Keratinocyte (primary cell): ENCODE results near the gene HTRA1. TPM values are rescaled to one million over a fixed set of nuclear protein-coding genes. Genes with fewer than 3 reads are reported as not detected.
A peak's percentile ranks its signal among the peaks of the same experiment; 100 is the strongest.

ENCODE experiments used
- DNase-seq: peaks from one replicate; pipeline ENCODE4 v3.0.0-alpha.2; 2011; ENCODE audit warnings: low read depth, missing footprints, low spot score
- FAIRE-seq: peaks from 2 replicates; lab custom pipeline; 2011; peaks lifted over from hg19 to GRCh38; lab: Jason Lieb, UNC
- H2AFZ ChIP-seq: 2 replicates; pipeline ENCODE4 v1.6.0; 2012; ENCODE audit warnings: low read length, control low read depth, inconsistent platforms; ENCODE audit not compliant: control insufficient read depth
- H3K27ac ChIP-seq: 2 replicates; pipeline ENCODE4 v1.5.1; 2011; ENCODE audit warnings: low read length; ENCODE audit not compliant: control insufficient read depth, insufficient read depth
- H3K27me3 ChIP-seq: 3 replicates; pipeline ENCODE4 v1.6.0; 2011; ENCODE audit warnings: low read length; ENCODE audit not compliant: control insufficient read depth, insufficient read depth; ENCODE audit errors: extremely low read depth
- H3K36me3 ChIP-seq, 2 experiments: 2 replicates in 1 of 2; 3 replicates in 1 of 2; pipeline ENCODE4 v1.5.1; 2011; ENCODE audit warnings: low read length in 2 of 2, mild to moderate bottlenecking in 1 of 2; ENCODE audit not compliant: control insufficient read depth in 2 of 2, insufficient read depth in 2 of 2; ENCODE audit errors: extremely low read depth in 1 of 2
- H3K4me1 ChIP-seq: 3 replicates; pipeline ENCODE4 v1.5.1; 2011; ENCODE audit warnings: low read length; ENCODE audit not compliant: control insufficient read depth, insufficient read depth; ENCODE audit errors: extremely low read depth
- H3K4me2 ChIP-seq: 3 replicates; pipeline ENCODE4 v1.6.0; 2011; ENCODE audit warnings: low read depth, low read length; ENCODE audit not compliant: control insufficient read depth, insufficient read depth; ENCODE audit errors: extremely low read depth
- H3K4me3 ChIP-seq, 3 experiments: fragments of 200-600 bp in 1 of 3; sonication (generic) in 1 of 3; 2 replicates in 2 of 3; 3 replicates in 1 of 3; pipeline ENCODE4 v1.5.1; 2011 to 2016; ENCODE audit warnings: low read length in 3 of 3, mild to moderate bottlenecking in 3 of 3, control low read depth in 2 of 3, inconsistent platforms in 1 of 3, low read depth in 1 of 3, mixed read lengths in 1 of 3, mixed run types in 1 of 3, moderate library complexity in 1 of 3; ENCODE audit not compliant: control insufficient read depth in 2 of 3, insufficient read depth in 2 of 3; ENCODE audit errors: extremely low read depth in 1 of 3
- H3K79me2 ChIP-seq: 2 replicates; pipeline ENCODE4 v1.6.0; 2012; ENCODE audit warnings: low read length; ENCODE audit not compliant: control insufficient read depth, insufficient read depth
- H3K9ac ChIP-seq: 3 replicates; pipeline ENCODE4 v1.6.0; 2011; ENCODE audit warnings: low read length; ENCODE audit not compliant: control insufficient read depth, insufficient read depth; ENCODE audit errors: extremely low read depth
- H3K9me1 ChIP-seq: 3 replicates; pipeline ENCODE4 v1.6.0; 2011; ENCODE audit warnings: low read length; ENCODE audit not compliant: control insufficient read depth, insufficient read depth; ENCODE audit errors: extremely low read depth
- H3K9me3 ChIP-seq: 2 replicates; pipeline ENCODE4 v1.5.1; 2012; ENCODE audit warnings: low read depth, low read length; ENCODE audit not compliant: control insufficient read depth
- H4K20me1 ChIP-seq: 3 replicates; pipeline ENCODE4 v1.6.0; 2011; ENCODE audit warnings: low read length; ENCODE audit not compliant: control insufficient read depth, insufficient read depth; ENCODE audit errors: extremely low read depth
- CTCF ChIP-seq, 3 experiments: IDR thresholded peaks in 1 of 3; conservative IDR thresholded peaks in 1 of 3; optimal IDR thresholded peaks in 1 of 3; 2 replicates in 2 of 3; 3 replicates in 1 of 3; pipeline versions ENCODE3 to v1.5.1; 2011; ENCODE audit warnings: low read length in 3 of 3, mild to moderate bottlenecking in 3 of 3, moderate library complexity in 2 of 3, control low read depth in 1 of 3, inconsistent platforms in 1 of 3; ENCODE audit not compliant: insufficient read depth in 2 of 3; ENCODE audit errors: extremely low read depth in 1 of 3
- EZH2 ChIP-seq: IDR thresholded peaks from one replicate; pipeline ENCODE4 v1.6.1; 2012; ENCODE audit warnings: inconsistent platforms, mild to moderate bottlenecking, low read length, moderate library complexity
- dilution Hi-C: fragments of 300-500 bp; cut with MboI; formaldehyde crosslinking; loops from one replicate; pipeline ENCODE4 v1.7.0; 2020; ENCODE audit warnings: low sequenced_read_pairs; ENCODE audit not compliant: extremely low pct_ligation_motif_present
- polyA plus RNA-seq, 5 experiments: library from polyadenylated mRNA; depleted of rRNA in 3 of 5; stranded (reverse) in 3 of 5; stranded (forward) in 1 of 5; unstranded in 1 of 5; fragments of >200 nt; gene quantifications; 1 replicate in 1 of 5; 2 replicates in 3 of 5; 3 replicates in 1 of 5; pipeline versions ENCODE4 v1.2.1 to v1.2.3, GENCODE V29; 2011 to 2012; ENCODE audit warnings: missing spikeins in 2 of 5, low read depth in 1 of 5, low replicate concordance in 1 of 5

The HTRA1 gene
- polyA plus RNA-seq, 1 donor (not counting 4 experiments of a cell fraction or from before 2014, with no cell fraction given): 412 TPM

DNA sequence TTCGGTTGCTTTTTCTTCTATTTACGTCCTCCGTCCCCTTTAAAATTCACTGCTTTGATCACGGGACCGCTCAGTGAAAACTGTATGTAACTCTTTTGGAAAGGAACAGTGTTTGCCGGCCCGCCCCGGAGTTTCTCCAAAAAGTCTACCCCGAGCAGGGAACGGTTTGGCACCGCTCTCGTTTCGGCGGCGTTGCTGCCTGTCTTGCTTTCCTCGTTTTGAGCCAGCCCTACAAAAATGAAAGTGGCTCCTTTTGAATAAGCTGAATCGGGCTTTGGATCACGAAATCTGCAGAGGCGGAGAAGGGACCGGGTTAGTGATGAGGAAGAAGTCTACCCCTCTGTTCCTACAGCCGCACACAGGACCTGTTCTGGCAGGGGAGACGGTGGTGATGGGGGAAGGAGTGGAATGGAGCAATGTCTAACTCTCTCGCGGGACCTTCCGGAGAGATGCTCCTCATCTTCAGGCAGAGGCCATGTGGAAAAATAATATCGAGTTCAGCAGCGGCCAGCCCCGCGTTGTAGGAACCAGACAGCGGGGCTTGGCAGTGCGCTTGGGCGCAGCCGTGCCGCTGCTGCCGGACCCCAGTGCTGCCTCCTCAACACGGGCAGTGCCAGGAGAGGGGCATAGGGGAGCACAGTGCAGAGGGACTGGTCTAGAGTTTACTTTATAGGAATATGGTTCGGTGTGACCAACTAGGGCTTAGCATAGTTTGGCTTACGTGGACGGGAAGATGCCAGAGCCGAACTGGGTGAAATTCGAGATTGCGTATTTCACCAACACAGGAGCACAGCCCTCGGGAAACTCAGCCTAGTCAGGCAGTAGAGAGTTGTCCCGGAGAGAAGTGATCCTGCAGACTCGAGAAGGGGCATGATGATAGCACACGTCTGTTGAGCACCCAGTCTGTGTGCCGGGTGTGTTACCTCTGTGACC is 1.4 kb downstream of the HTRA1 start:
- Histone ChIP-seq H3K9me1 (no peaks in the 10 kb centered on the region), H3K9me3 (no peaks in the 10 kb centered on the region), H4K20me1 (peaks cover 2% of the 10 kb centered on the region), H3K36me3 (peaks cover under 1 to 15% of the 10 kb centered on the region in 2 experiments), H3K27me3 (peaks cover 2% of the 10 kb centered on the region), H3K27ac (peak overlapping the region; percentile 75), H3K4me1 (peaks cover 27% of the 10 kb centered on the region), H3K4me2 (peak overlapping the region; percentile 87), H3K4me3 (peak overlapping the region; percentile 76 to 96 (median 93)), H3K9ac (peak overlapping the region; percentile 83), H3K79me2 (peaks cover 57% of the 10 kb centered on the region), H2AFZ (peak overlapping the region; percentile 30)
- dilution Hi-C loops: no loop called here
- FAIRE-seq: peak; percentile 58
- TF ChIP-seq CTCF (optimal IDR thresholded peaks at IDR 0.05 in 1 of 3, IDR thresholded peaks at IDR 0.05 in 1 of 3, conservative IDR thresholded peaks at IDR 0.05 in 1 of 3; ENCODE audit: extremely low read depth in 1 of 3, insufficient read depth in 2 of 3, low read length in 3 of 3) (no peak), EZH2 (no peak)
- DNase-seq: no peak

GRCh38 chr10:122463466-122464249 is 2.3 kb downstream of the HTRA1 start:
- H3K4me3 ChIP-seq: peak overlapping the region; percentile 76 to 96 (median 93)

More at GRCh38 chr10:122463466-122464249, 2.3 kb downstream of the HTRA1 start:
- peaks cover 5% of the 10 kb centered on the region for H4K20me1 ChIP-seq
- H2AFZ ChIP-seq: no peak overlapping the region
- FAIRE-seq (peak; percentile 57), DNase-seq (no peak)
- dilution Hi-C loops: no loop called here
- peak overlapping the region; percentile 87 for H3K4me2 ChIP-seq
- no peaks in the 10 kb centered on the region for H3K9me1 ChIP-seq
- H3K9ac ChIP-seq: peak overlapping the region; percentile 83
- TF ChIP-seq CTCF (optimal IDR thresholded peaks at IDR 0.05 in 1 of 3, IDR thresholded peaks at IDR 0.05 in 1 of 3, conservative IDR thresholded peaks at IDR 0.05 in 1 of 3; ENCODE audit: extremely low read depth in 1 of 3, insufficient read depth in 2 of 3, low read length in 3 of 3): no peak
- no peak for TF ChIP-seq EZH2
- peaks cover 35% of the 10 kb centered on the region for H3K4me1 ChIP-seq
- H3K27ac ChIP-seq: peak overlapping the region; percentile 2
- H3K9me3 ChIP-seq: no peaks in the 10 kb centered on the region
- H3K27me3 ChIP-seq: peaks cover 2% of the 10 kb centered on the region
- peaks cover 62% of the 10 kb centered on the region for H3K79me2 ChIP-seq
- H3K36me3 ChIP-seq: peaks cover 3 to 19% of the 10 kb centered on the region in 2 experiments
